HG03103 (cell line): ENCODE results near the gene MAMDC2.

Experiments
- ATAC-seq: cut with Tn5 transposase; IDR thresholded peaks from one replicate; pipeline ENCODE4 v1.9.1; 2021; ENCODE audit warnings: low read depth; ENCODE audit not compliant: unreplicated experiment

The MAMDC2 gene

GRCh38 chr9:70060883-70061507 is 17.3 kb downstream of the MAMDC2 start:
- ATAC-seq, result peak; percentile 99

GRCh38 chr9:70061776-70062175 is 18.1 kb downstream of the MAMDC2 start:
- no peak for ATAC-seq

GRCh38 chr9:70064496-70064895 is 20.8 kb downstream of the MAMDC2 start:
- no peak for ATAC-seq

GRCh38 chr9:70065572-70065971 is 21.9 kb downstream of the MAMDC2 start:
- ATAC-seq, result no peak

GRCh38 chr9:70066418-70066817 is 22.8 kb downstream of the MAMDC2 start:
- ATAC-seq, result no peak

- ATAC-seq, result no peak
Measured at GRCh38 chr9:70066874-70067273, 23.2 kb downstream of the MAMDC2 start.

GRCh38 chr9:70069704-70070103 is 26.1 kb downstream of the MAMDC2 start:
- ATAC-seq, result no peak

GRCh38 chr9:70073193-70073592 is 29.5 kb downstream of the MAMDC2 start:
- no peak for ATAC-seq

- no peak for ATAC-seq
Measured at GRCh38 chr9:70073756-70074155, 30.1 kb downstream of the MAMDC2 start.

GRCh38 chr9:70076678-70077077 is 33.0 kb downstream of the MAMDC2 start:
- ATAC-seq, result no peak

- no peak for ATAC-seq
Measured at GRCh38 chr9:70079417-70080037, 35.9 kb downstream of the MAMDC2 start.

- no peak for ATAC-seq
Measured at GRCh38 chr9:70080481-70081119, 37.0 kb downstream of the MAMDC2 start.

GRCh38 chr9:70081120-70081495 is 37.5 kb downstream of the MAMDC2 start:
- no peak for ATAC-seq

- no peak for ATAC-seq
Measured at GRCh38 chr9:70083429-70083828, 39.8 kb downstream of the MAMDC2 start.

GRCh38 chr9:70085241-70085640 is 41.6 kb downstream of the MAMDC2 start:
- ATAC-seq, result no peak

- no peak for ATAC-seq
Measured at GRCh38 chr9:70091103-70091502, 47.5 kb downstream of the MAMDC2 start.

- ATAC-seq, result no peak
Measured at GRCh38 chr9:70091572-70091971, 47.9 kb downstream of the MAMDC2 start.

- no peak for ATAC-seq
Measured at GRCh38 chr9:70092190-70092589, 48.5 kb downstream of the MAMDC2 start.

GRCh38 chr9:70093095-70093494 is 49.4 kb downstream of the MAMDC2 start:
- ATAC-seq, result no peak

GRCh38 chr9:70093944-70094343 is 50.3 kb downstream of the MAMDC2 start:
- no peak for ATAC-seq

GRCh38 chr9:70094747-70095146 is 51.1 kb downstream of the MAMDC2 start:
- ATAC-seq, result no peak

GRCh38 chr9:70097187-70097586 is 53.5 kb downstream of the MAMDC2 start:
- no peak for ATAC-seq
